Spleen (tissue), 11 donors: ENCODE measurements around the gene ATL1. TPM values are rescaled to one million over a fixed set of nuclear protein-coding genes. Genes with fewer than 3 reads are reported as not detected.
A peak's percentile ranks its signal among the peaks of the same experiment; 100 is the strongest.

Source experiments
- DNase-seq: peaks from one replicate; pipeline ENCODE4 v3.0.0-alpha.2; 2020
- H3K27ac ChIP-seq, 8 donors: fragments of 200-600 bp; sonication (generic) in 7 of 8; 1 replicate in 4 of 8; 2 replicates in 4 of 8; pipeline versions ENCODE4 v1.5.0 to v1.8.0; 2016 to 2021; ENCODE audit warnings: inconsistent platforms in 4 of 8, mild to moderate bottlenecking in 4 of 8, moderate library complexity in 1 of 8
- H3K27me3 ChIP-seq, 7 donors: fragments of 200-600 bp; sonication (generic) in 6 of 7; replicated peaks in 1 of 7; 1 replicate in 4 of 7; 2 replicates in 3 of 7; pipeline versions ENCODE4 v1.5.0 to v1.8.0; 2016 to 2021; ENCODE audit warnings: inconsistent platforms in 3 of 7, mild to moderate bottlenecking in 1 of 7
- H3K36me3 ChIP-seq, 6 donors: fragments of 200-600 bp; sonication (generic) in 5 of 6; 1 replicate in 4 of 6; 2 replicates in 2 of 6; pipeline versions ENCODE4 v1.5.0 to v1.8.0; 2016 to 2021; ENCODE audit warnings: inconsistent platforms in 2 of 6
- H3K4me1 ChIP-seq, 6 donors: fragments of 200-600 bp; sonication (generic) in 5 of 6; 1 replicate in 3 of 6; 2 replicates in 3 of 6; pipeline versions ENCODE4 v1.5.0 to v1.8.0; 2016 to 2021; ENCODE audit warnings: inconsistent platforms in 3 of 6
- H3K4me3 ChIP-seq, 8 donors: fragments of 200-600 bp; sonication (generic) in 7 of 8; 1 replicate in 4 of 8; 2 replicates in 4 of 8; pipeline versions ENCODE4 v1.5.0 to v1.8.0; 2016 to 2021; ENCODE audit warnings: inconsistent platforms in 4 of 8, mild to moderate bottlenecking in 4 of 8, moderate library complexity in 2 of 8
- H3K9me3 ChIP-seq, 8 donors: fragments of 200-600 bp; sonication (generic) in 7 of 8; 1 replicate in 4 of 8; 2 replicates in 4 of 8; pipeline versions ENCODE4 v1.5.0 to v1.8.0; 2016 to 2021; ENCODE audit warnings: inconsistent platforms in 4 of 8
- CTCF ChIP-seq, 11 experiments: fragments of 200-600 bp in 7 of 11; fragments of 450-650 bp in 4 of 11; sonication (generic) in 4 of 11; IDR thresholded peaks in 8 of 11; conservative IDR thresholded peaks in 3 of 11; 1 replicate in 7 of 11; 2 replicates in 4 of 11; pipeline versions ENCODE4 v1.4.0 to v1.8.0; 2016 to 2021; ENCODE audit warnings: antibody characterized with exemption in 11 of 11, inconsistent platforms in 4 of 11, mild to moderate bottlenecking in 1 of 11
- POLR2A ChIP-seq, 3 donors: fragments of 450-650 bp; IDR thresholded peaks; one replicate each; pipeline ENCODE4 v1.5.1; 2017; ENCODE audit warnings: antibody characterized with exemption in 3 of 3, mild to moderate bottlenecking in 1 of 3
- POLR2AphosphoS5 ChIP-seq, 3 donors: sonication (generic); formaldehyde crosslinking; IDR thresholded peaks; one replicate each; pipeline ENCODE4 v1.5.1; 2017; ENCODE audit warnings: antibody characterized with exemption in 3 of 3
- WGBS, 5 donors: extraction: QIAGEN DNeasy Blood & Tissue Kit in 3 of 5; methylation state at CpG; one replicate each; pipeline versions ENCODE4 v1.1.5 to v1.1.7; 2013 to 2018; 5-methylcytosine and 5-hydroxymethylcytosine counted together
- intact Hi-C: fragments of 100-400 bp; cut with DNase I; formaldehyde crosslinking; loops from one replicate; pipeline ENCODE4 v1.15.0; 2023; ENCODE audit warnings: low total_unique reads
- polyA plus RNA-seq, 3 donors: library from polyadenylated mRNA; stranded (reverse); fragments of 200-250 nt; gene quantifications; one replicate each; pipeline ENCODE4 v1.2.1, GENCODE V29; 2013
- total RNA-seq, 7 donors: library from RNA; depleted of rRNA in 3 of 7; stranded (reverse); fragments of >200 nt in 3 of 7; fragmentation: NEBNext Ultra II Directional in 4 of 7; extraction: Animal tissue kit (Norgen Biotek cat#: 25700) in 4 of 7; gene quantifications; one replicate each; pipeline versions ENCODE4 v1.1.0 to v1.2.1, GENCODE V29; 2016 to 2021
- donor health status: healthy with polysubstance abuse.
- donor health status: DM: no; HTN: no; CAD: no; lungs with moderate emphysema.
- donor health status: DM: no; HTN: no; CAD: no.
- donor health status: Bipolar disorder and iron deficiency.
- donor health status: healthy.
- donor health status: DM: no; HTN: no; CAD: no.
- donor health status: DM: yes; HTN: yes; CAD: no.

Gene ATL1
- total and polyA plus RNA-seq, 10 donors: 0.91 to 3.2 (median 1.5) TPM

GRCh38 chr14:50529288-50530179 lies 30.4 kb upstream of the ATL1 start:
- H3K27me3 ChIP-seq: no peaks in the 10 kb centered on the region
- peaks cover 33 to 91% (median 68%) of the 10 kb centered on the region in 6 donors for H3K4me1 ChIP-seq
- DNase-seq: no peak
- 61 to 75% (median 65%) methylated on average over 6 of the region's 6 CpGs for WGBS, 5 donors
- peak overlapping the region in 1 of 8 donors; percentile 12 for H3K4me3 ChIP-seq
- TF ChIP-seq CTCF (IDR thresholded peaks at IDR 0.05 in 8 of 11, conservative IDR thresholded peaks at IDR 0.05 in 3 of 11) (no peak), POLR2A (IDR thresholded peaks at IDR 0.05) (no peak), POLR2AphosphoS5 (IDR thresholded peaks at IDR 0.05) (no peak)
- H3K27ac ChIP-seq: no peak overlapping the region
- no peaks in the 10 kb centered on the region for H3K9me3 ChIP-seq
- intact Hi-C loops: no loop called here
- H3K36me3 ChIP-seq: peaks cover 0 to 10% (median 0%) of the 10 kb centered on the region in 6 donors

- Histone ChIP-seq H3K36me3 (peaks cover 0 to 10% (median 0%) of the 10 kb centered on the region in 6 donors), H3K4me1 (peaks cover 26 to 83% (median 59%) of the 10 kb centered on the region in 6 donors), H3K27me3 (no peaks in the 10 kb centered on the region), H3K9me3 (no peaks in the 10 kb centered on the region), H3K27ac (peak overlapping the region in 1 of 8 donors; percentile 98), H3K4me3 (peak overlapping the region in 3 of 8 donors; percentile 84 to 86 (median 84))
- no peak for TF ChIP-seq POLR2A (IDR thresholded peaks at IDR 0.05)
- no peak for TF ChIP-seq POLR2AphosphoS5 (IDR thresholded peaks at IDR 0.05)
- intact Hi-C loops: no loop called here
- WGBS, 5 donors: 40 to 61% (median 45%) methylated on average over 1 of the region's 1 CpG
- DNase-seq: no peak
These were observed 29.6 kb upstream of the ATL1 start for GRCh38 chr14:50530358-50530757.

GRCh38 chr14:50530794-50531365 lies 29.1 kb upstream of the ATL1 start:
- Histone ChIP-seq H3K4me3 (peak overlapping the region; percentile 75 to 91 (median 84)), H3K9me3 (no peaks in the 10 kb centered on the region), H3K36me3 (peaks cover 0 to 10% (median 0%) of the 10 kb centered on the region in 6 donors), H3K4me1 (peaks cover 26 to 78% (median 55%) of the 10 kb centered on the region in 6 donors), H3K27me3 (no peaks in the 10 kb centered on the region), H3K27ac (peak overlapping the region in 5 of 8 donors; percentile 94 to 98 (median 97))
- no peak for TF ChIP-seq POLR2AphosphoS5 (IDR thresholded peaks at IDR 0.05)
- no peak for TF ChIP-seq CTCF (IDR thresholded peaks at IDR 0.05 in 8 of 11, conservative IDR thresholded peaks at IDR 0.05 in 3 of 11)
- TF ChIP-seq POLR2A (IDR thresholded peaks at IDR 0.05): no peak
- no peak for DNase-seq
- intact Hi-C loops: no loop called here
- WGBS, 5 donors: 42 to 60% (median 54%) methylated on average over 8 of the region's 8 CpGs

GRCh38 chr14:50531595-50532501 lies 28.1 kb upstream of the ATL1 start:
- WGBS, 5 donors: 0 to 2% (median 1%) methylated on average over 20 to 82 of the region's 82 CpGs
- Histone ChIP-seq H3K4me1 (peaks cover 26 to 68% (median 51%) of the 10 kb centered on the region in 6 donors), H3K9me3 (no peaks in the 10 kb centered on the region), H3K4me3 (peak overlapping the region; percentile 75 to 91 (median 84)), H3K27ac (peak overlapping the region; percentile 87 to 98 (median 96)), H3K36me3 (peaks cover 0 to 10% (median 0%) of the 10 kb centered on the region in 6 donors), H3K27me3 (no peaks in the 10 kb centered on the region)
- TF ChIP-seq CTCF (IDR thresholded peaks at IDR 0.05 in 8 of 11, conservative IDR thresholded peaks at IDR 0.05 in 3 of 11) (no peak), POLR2A (IDR thresholded peaks at IDR 0.05) (no peak), POLR2AphosphoS5 (IDR thresholded peaks at IDR 0.05) (no peak)
- DNase-seq: peak; percentile 90
- intact Hi-C loops: loop anchor here (2.0 kb wide), 1 partner anchor 215 kb away; no protein-coding TSS in a partner anchor
